HEK293 (cell line): Measurements from ENCODE around the gene SPATS1.
"Not testable (repeated sequence)": the region's sequence is repeated elsewhere in the genome, so short reads cannot be mapped to it uniquely, and the experiment has no call there.

Source experiments
- CTCF ChIP-seq: fragments of 450-650 bp; formaldehyde crosslinking; IDR thresholded peaks from 2 replicates; pipeline ENCODE4 v1.5.1; 2016; ENCODE audit warnings: missing biosample characterization, missing genetic modification characterization
- ZNF76 ChIP-seq: fragments of 450-650 bp; formaldehyde crosslinking; IDR thresholded peaks from 2 replicates; pipeline ENCODE4; 2016; ENCODE audit warnings: low read depth, missing biosample characterization, missing genetic modification characterization, borderline replicate concordance

GRCh38 chr6:44328203-44328602, 14.2 kb upstream of the SPATS1 start:
- TF ChIP-seq CTCF, ZNF76 (tag by site-specific recombination): not testable (repeated sequence)
